HG03469 (cell line): ENCODE measurements around the gene SERPINE2.
A peak's percentile ranks its signal among the peaks of the same experiment; 100 is the strongest.

Experiments
- ATAC-seq: cut with Tn5 transposase; IDR thresholded peaks from one replicate; pipeline ENCODE4 v1.9.1; 2021; ENCODE audit warnings: mild to moderate bottlenecking, moderate library complexity, moderate number of reproducible peaks; ENCODE audit not compliant: unreplicated experiment

SERPINE2 gene

GRCh38 chr2:223979730-223980396 is 59.2 kb downstream of the SERPINE2 start:
- no peak for ATAC-seq

GRCh38 chr2:223978451-223978850 is 60.6 kb downstream of the SERPINE2 start:
- ATAC-seq = no peak

GRCh38 chr2:223976635-223977226 is 62.4 kb downstream of the SERPINE2 start:
- ATAC-seq = no peak

GRCh38 chr2:223973606-223974005 is 65.5 kb downstream of the SERPINE2 start:
- ATAC-seq = no peak

GRCh38 chr2:223972656-223973102 is 66.4 kb downstream of the SERPINE2 start:
- ATAC-seq = no peak

- ATAC-seq = no peak
Measured at GRCh38 chr2:223971731-223972130, 67.4 kb downstream of the SERPINE2 start.

- ATAC-seq = no peak
Measured at GRCh38 chr2:223970343-223971128, 68.5 kb downstream of the SERPINE2 start.

- ATAC-seq = no peak
Measured at GRCh38 chr2:223969856-223970255, 69.2 kb downstream of the SERPINE2 start.

GRCh38 chr2:223969315-223969714 is 69.8 kb downstream of the SERPINE2 start:
- ATAC-seq = no peak

GRCh38 chr2:223967981-223968380 is 71.1 kb downstream of the SERPINE2 start:
- ATAC-seq = no peak

- ATAC-seq = no peak
Measured at GRCh38 chr2:223959688-223960087, 79.4 kb downstream of the SERPINE2 start.

- peak; percentile 73 for ATAC-seq
Measured at GRCh38 chr2:223957092-223957851, 81.8 kb downstream of the SERPINE2 start, which contains the start of gene MRPL44. MRPL44 (plus strand) TSS chr2:223957463; CDS start chr2:223957473, 10 bp downstream.

- ATAC-seq = peak; percentile 28
Measured at GRCh38 chr2:223956300-223956699, 82.8 kb downstream of the SERPINE2 start.

GRCh38 chr2:223954401-223954800 is 84.7 kb downstream of the SERPINE2 start:
- no peak for ATAC-seq

GRCh38 chr2:223952280-223952968 is 86.7 kb downstream of the SERPINE2 start:
- ATAC-seq = peak; percentile 46

- no peak for ATAC-seq
Measured at GRCh38 chr2:223950448-223951347, 88.4 kb downstream of the SERPINE2 start.

GRCh38 chr2:223949241-223949840 is 89.7 kb downstream of the SERPINE2 start:
- no peak for ATAC-seq

- ATAC-seq = no peak
Measured at GRCh38 chr2:223947711-223948205, 91.3 kb downstream of the SERPINE2 start.

- no peak for ATAC-seq
Measured at GRCh38 chr2:223945755-223946154, 93.3 kb downstream of the SERPINE2 start.
